ENCODE results near the gene OR51A2.

OR51A2 gene

DNA sequence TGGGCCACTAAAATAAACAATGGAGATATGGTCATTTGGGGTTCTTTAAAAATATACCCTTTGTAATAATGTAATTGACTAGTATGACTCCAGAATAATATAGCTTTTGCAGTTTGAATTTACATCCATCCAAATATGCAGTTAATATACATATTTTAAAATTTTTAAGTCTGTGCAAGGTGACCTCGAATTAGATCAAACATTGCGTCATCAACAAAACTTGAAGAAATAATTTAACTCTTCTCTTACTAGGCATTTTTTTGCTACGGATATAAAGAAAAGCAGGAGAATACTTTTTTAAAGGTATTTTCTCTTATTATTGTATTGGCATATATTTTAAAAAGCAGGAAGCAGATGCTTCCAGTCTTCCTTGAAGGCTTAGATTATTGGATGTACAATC is 18.8 kb downstream of the OR51A2 start:
- no peak for DNase-seq (ENCODE audit: low read depth in 1 of 2, low spot score in 1 of 2)
- TF ChIP-seq, protein P1, sequence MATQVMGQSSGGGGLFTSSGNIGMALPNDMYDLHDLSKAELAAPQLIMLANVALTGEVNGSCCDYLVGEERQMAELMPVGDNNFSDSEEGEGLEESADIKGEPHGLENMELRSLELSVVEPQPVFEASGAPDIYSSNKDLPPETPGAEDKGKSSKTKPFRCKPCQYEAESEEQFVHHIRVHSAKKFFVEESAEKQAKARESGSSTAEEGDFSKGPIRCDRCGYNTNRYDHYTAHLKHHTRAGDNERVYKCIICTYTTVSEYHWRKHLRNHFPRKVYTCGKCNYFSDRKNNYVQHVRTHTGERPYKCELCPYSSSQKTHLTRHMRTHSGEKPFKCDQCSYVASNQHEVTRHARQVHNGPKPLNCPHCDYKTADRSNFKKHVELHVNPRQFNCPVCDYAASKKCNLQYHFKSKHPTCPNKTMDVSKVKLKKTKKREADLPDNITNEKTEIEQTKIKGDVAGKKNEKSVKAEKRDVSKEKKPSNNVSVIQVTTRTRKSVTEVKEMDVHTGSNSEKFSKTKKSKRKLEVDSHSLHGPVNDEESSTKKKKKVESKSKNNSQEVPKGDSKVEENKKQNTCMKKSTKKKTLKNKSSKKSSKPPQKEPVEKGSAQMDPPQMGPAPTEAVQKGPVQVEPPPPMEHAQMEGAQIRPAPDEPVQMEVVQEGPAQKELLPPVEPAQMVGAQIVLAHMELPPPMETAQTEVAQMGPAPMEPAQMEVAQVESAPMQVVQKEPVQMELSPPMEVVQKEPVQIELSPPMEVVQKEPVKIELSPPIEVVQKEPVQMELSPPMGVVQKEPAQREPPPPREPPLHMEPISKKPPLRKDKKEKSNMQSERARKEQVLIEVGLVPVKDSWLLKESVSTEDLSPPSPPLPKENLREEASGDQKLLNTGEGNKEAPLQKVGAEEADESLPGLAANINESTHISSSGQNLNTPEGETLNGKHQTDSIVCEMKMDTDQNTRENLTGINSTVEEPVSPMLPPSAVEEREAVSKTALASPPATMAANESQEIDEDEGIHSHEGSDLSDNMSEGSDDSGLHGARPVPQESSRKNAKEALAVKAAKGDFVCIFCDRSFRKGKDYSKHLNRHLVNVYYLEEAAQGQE (IDR thresholded peaks at IDR 0.05; ENCODE audit: insufficient replicate concordance, low read depth), result no peak
- TF ChIP-seq SPI1 (IDR thresholded peaks at IDR 0.05; ENCODE audit: borderline replicate concordance, low read depth), result no peak
- no peak for TF ChIP-seq GABPA (IDR thresholded peaks at IDR 0.05; ENCODE audit: low read depth)
- TF ChIP-seq, protein P2, sequence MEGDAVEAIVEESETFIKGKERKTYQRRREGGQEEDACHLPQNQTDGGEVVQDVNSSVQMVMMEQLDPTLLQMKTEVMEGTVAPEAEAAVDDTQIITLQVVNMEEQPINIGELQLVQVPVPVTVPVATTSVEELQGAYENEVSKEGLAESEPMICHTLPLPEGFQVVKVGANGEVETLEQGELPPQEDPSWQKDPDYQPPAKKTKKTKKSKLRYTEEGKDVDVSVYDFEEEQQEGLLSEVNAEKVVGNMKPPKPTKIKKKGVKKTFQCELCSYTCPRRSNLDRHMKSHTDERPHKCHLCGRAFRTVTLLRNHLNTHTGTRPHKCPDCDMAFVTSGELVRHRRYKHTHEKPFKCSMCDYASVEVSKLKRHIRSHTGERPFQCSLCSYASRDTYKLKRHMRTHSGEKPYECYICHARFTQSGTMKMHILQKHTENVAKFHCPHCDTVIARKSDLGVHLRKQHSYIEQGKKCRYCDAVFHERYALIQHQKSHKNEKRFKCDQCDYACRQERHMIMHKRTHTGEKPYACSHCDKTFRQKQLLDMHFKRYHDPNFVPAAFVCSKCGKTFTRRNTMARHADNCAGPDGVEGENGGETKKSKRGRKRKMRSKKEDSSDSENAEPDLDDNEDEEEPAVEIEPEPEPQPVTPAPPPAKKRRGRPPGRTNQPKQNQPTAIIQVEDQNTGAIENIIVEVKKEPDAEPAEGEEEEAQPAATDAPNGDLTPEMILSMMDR (IDR thresholded peaks at IDR 0.05; ENCODE audit: insufficient read depth, low read length), result no peak
- no peak for TF ChIP-seq POLR2AphosphoS5 (IDR thresholded peaks at IDR 0.05; ENCODE audit: low read depth)
- H3K4me3 ChIP-seq (replicated peaks; ENCODE audit: insufficient read depth, low read length), result no peak overlapping the region
- no peak overlapping the region for H3K27ac ChIP-seq (replicated peaks)
- no peaks in the 10 kb centered on the region for H3K27me3 ChIP-seq (ENCODE audit: insufficient read depth, poor library complexity, severe bottlenecking)

DNA sequence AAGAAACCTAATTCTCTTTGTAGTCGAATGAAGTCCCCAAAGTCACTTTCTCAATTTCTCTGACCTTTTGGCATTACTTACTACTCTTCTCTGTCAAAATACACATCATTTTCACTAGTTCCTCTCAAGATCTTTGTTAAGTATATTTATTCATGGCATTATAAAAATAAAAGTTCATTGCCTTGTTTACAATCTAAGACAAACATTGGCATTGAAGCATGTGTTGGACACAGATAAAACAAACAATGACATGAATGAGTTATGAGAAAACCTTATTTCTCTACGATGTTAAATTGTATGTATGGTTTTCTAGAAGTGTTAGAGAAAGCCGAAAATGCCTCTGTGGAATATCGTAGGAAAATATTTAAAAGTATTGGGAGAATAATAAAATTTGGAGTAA is 22.8 kb downstream of the OR51A2 start:
- H3K27me3 ChIP-seq (ENCODE audit: insufficient read depth, poor library complexity, severe bottlenecking), result peaks cover 2% of the 10 kb centered on the region
- H3K4me3 ChIP-seq (replicated peaks; ENCODE audit: insufficient read depth, low read length), result no peak overlapping the region
- DNase-seq (ENCODE audit: low read depth in 1 of 2, low spot score in 1 of 2), result no peak
- H3K27ac ChIP-seq (replicated peaks), result no peak overlapping the region
- no peak for TF ChIP-seq SPI1 (IDR thresholded peaks at IDR 0.05; ENCODE audit: borderline replicate concordance, low read depth)
- TF ChIP-seq, protein P2 (IDR thresholded peaks at IDR 0.05; ENCODE audit: insufficient read depth, low read length), result no peak
- TF ChIP-seq GABPA (IDR thresholded peaks at IDR 0.05; ENCODE audit: low read depth), result no peak
- TF ChIP-seq, protein P1 (IDR thresholded peaks at IDR 0.05; ENCODE audit: insufficient replicate concordance, low read depth), result no peak
- TF ChIP-seq POLR2AphosphoS5 (IDR thresholded peaks at IDR 0.05; ENCODE audit: low read depth), result no peak

DNA sequence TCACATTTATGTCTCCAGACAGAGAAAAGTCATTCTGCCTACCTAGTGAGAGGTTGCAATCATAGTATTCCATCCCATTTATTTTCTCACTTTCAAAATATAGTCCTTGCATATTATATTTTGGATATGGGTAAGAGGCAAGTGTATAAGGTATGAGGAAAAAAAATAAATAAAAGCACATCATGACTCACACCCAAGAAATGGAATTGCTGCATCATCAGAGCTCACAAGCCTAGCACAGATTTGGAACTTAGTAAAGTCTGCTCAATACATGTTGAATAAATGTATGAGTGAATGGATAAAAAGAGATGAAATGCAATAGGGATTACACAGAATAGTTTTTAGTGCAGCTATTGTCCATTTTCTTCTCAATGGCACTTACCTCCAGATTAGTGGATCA is 28.9 kb downstream of the OR51A2 start:
- TF ChIP-seq POLR2AphosphoS5 (IDR thresholded peaks at IDR 0.05; ENCODE audit: low read depth), result no peak
- no peak overlapping the region for H3K27ac ChIP-seq (replicated peaks)
- H3K4me3 ChIP-seq (replicated peaks; ENCODE audit: insufficient read depth, low read length), result no peak overlapping the region
- DNase-seq (ENCODE audit: low read depth in 1 of 2, low spot score in 1 of 2), result no peak
- peaks cover 2% of the 10 kb centered on the region for H3K27me3 ChIP-seq (ENCODE audit: insufficient read depth, poor library complexity, severe bottlenecking)

- DNase-seq (ENCODE audit: low read depth in 1 of 2, low spot score in 1 of 2), result no peak
- TF ChIP-seq POLR2AphosphoS5 (IDR thresholded peaks at IDR 0.05; ENCODE audit: low read depth), result no peak
- TF ChIP-seq SPI1 (IDR thresholded peaks at IDR 0.05; ENCODE audit: borderline replicate concordance, low read depth), result no peak
- TF ChIP-seq, protein P1 (IDR thresholded peaks at IDR 0.05; ENCODE audit: insufficient replicate concordance, low read depth), result no peak
- no peak for TF ChIP-seq GABPA (IDR thresholded peaks at IDR 0.05; ENCODE audit: low read depth)
- TF ChIP-seq, protein P2 (IDR thresholded peaks at IDR 0.05; ENCODE audit: insufficient read depth, low read length), result no peak
- H3K4me3 ChIP-seq (replicated peaks; ENCODE audit: insufficient read depth, low read length), result no peak within 1 kb of the TSS
- H3K27me3 ChIP-seq (ENCODE audit: insufficient read depth, poor library complexity, severe bottlenecking), result peaks cover 2% of the 10 kb centered on the region
- H3K27ac ChIP-seq (replicated peaks), result no peak within 1 kb of the TSS
Measured at GRCh38 chr11:4924239-4924638, 31.3 kb downstream of the OR51A2 start, which contains the start of gene OR51G1. Gene OR51G1, minus strand, starts transcription at chr11:4924339. Its CDS starts 0 bp downstream, at chr11:4924339.

Measured in HL-60 (cell line).